GM12878 (cell line): ENCODE data around the gene HLA-DPB1. TPM values are rescaled to one million over a fixed set of nuclear protein-coding genes. Genes with fewer than 3 reads are reported as not detected.

Source experiments
- BCL3 ChIP-seq: IDR thresholded peaks from 2 replicates; pipeline ENCODE4 v1.6.1; 2011; ENCODE audit warnings: borderline replicate concordance, low read depth, mild to moderate bottlenecking, moderate library complexity, low read length; ENCODE audit not compliant: insufficient read depth, poor library complexity, severe bottlenecking
- CBX3 ChIP-seq: fragments of 200-600 bp; sonication (generic); IDR thresholded peaks from 2 replicates; pipeline ENCODE4 v1.6.1; 2016; ENCODE audit warnings: low read depth, borderline replicate concordance
- CHD4 ChIP-seq: fragments of 200-600 bp; sonication (generic); IDR thresholded peaks from 2 replicates; pipeline ENCODE4 v1.6.1; 2016; ENCODE audit warnings: mild to moderate bottlenecking
- E2F4 ChIP-seq: IDR thresholded peaks from 2 replicates; pipeline ENCODE4 v1.6.1; 2012; ENCODE audit warnings: low read depth, low read length, improper control_type of control experiment
- MEF2B ChIP-seq: fragments of 450-650 bp; IDR thresholded peaks from 2 replicates; pipeline ENCODE4 v1.6.1; 2018; ENCODE audit warnings: mild to moderate bottlenecking, moderate library complexity; ENCODE audit not compliant: partially characterized antibody, poor library complexity, severe bottlenecking
- MLLT1 ChIP-seq: fragments of 450-650 bp; IDR thresholded peaks from 2 replicates; pipeline ENCODE4 v1.6.1; 2016; ENCODE audit warnings: mild to moderate bottlenecking
- MXI1 ChIP-seq: fragments of 150-350 bp; IDR thresholded peaks from 2 replicates; pipeline ENCODE4 v1.6.1; 2011; ENCODE audit warnings: low read depth, mild to moderate bottlenecking, inconsistent platforms, low read length, improper control_type of control experiment
- NFIC ChIP-seq: IDR thresholded peaks from 2 replicates; pipeline ENCODE4 v1.6.1; 2012; ENCODE audit warnings: low read depth, mild to moderate bottlenecking, inconsistent platforms, low read length, moderate library complexity
- NR2C1 ChIP-seq: fragments of 450-650 bp; IDR thresholded peaks from 2 replicates; pipeline ENCODE4 v1.6.1; 2017; ENCODE audit warnings: antibody characterized with exemption, mild to moderate bottlenecking, moderate library complexity
- NR2F1 ChIP-seq: fragments of 450-650 bp; conservative IDR thresholded peaks from 2 replicates; pipeline ENCODE4 v1.6.1; 2017; ENCODE audit warnings: mild to moderate bottlenecking
- PAX5 ChIP-seq: IDR thresholded peaks from 2 replicates; pipeline ENCODE4 v1.6.1; 2011; ENCODE audit warnings: low read depth, low read length, borderline replicate concordance
- RUNX3 ChIP-seq: IDR thresholded peaks from 2 replicates; pipeline ENCODE4 v1.6.1; 2012; ENCODE audit warnings: low read length, inconsistent platforms
- SP1 ChIP-seq: IDR thresholded peaks from one replicate; pipeline ENCODE4 v1.6.1; 2011; ENCODE audit warnings: low read depth, low read length
- SPI1 ChIP-seq: IDR thresholded peaks from 2 replicates; pipeline ENCODE4 v1.6.1; 2011; ENCODE audit warnings: low read depth, mild to moderate bottlenecking, low read length, moderate library complexity, borderline replicate concordance; ENCODE audit not compliant: insufficient read depth
- TCF3 ChIP-seq: IDR thresholded peaks from 2 replicates; pipeline ENCODE4 v1.6.1; 2012; ENCODE audit warnings: low read depth, mild to moderate bottlenecking, low read length, borderline replicate concordance; ENCODE audit not compliant: insufficient read depth
- TCF7 ChIP-seq: IDR thresholded peaks from 2 replicates; pipeline ENCODE4 v1.6.1; 2014; ENCODE audit warnings: antibody characterized with exemption, borderline replicate concordance
- ZNF274 ChIP-seq: IDR thresholded peaks from one replicate; pipeline ENCODE4 v1.8.0; 2011; ENCODE audit not compliant: insufficient read length, insufficient read depth
- polyA plus RNA-seq, 11 experiments: library from polyadenylated mRNA; depleted of rRNA in 4 of 11; unstranded in 6 of 11; stranded (reverse) in 5 of 11; fragments of >200 nt; fragmentation: Nextera tagmentation in 4 of 11; fragmentation: Illumina TruSeq in 1 of 11; extraction: Ambion mirVana in 4 of 11; extraction: Trizol in 1 of 11; gene quantifications; 1 replicate in 1 of 11; 2 replicates in 10 of 11; pipeline versions ENCODE4 v1.2.1 to v1.2.3, GENCODE V29; 2011 to 2016; ENCODE audit warnings: inconsistent platforms in 2 of 11, missing spikeins in 2 of 11, low read depth in 1 of 11
- total RNA-seq, 4 experiments: library from RNA; depleted of rRNA in 3 of 4; stranded (reverse); fragments of >200 nt in 3 of 4; fragmentation: Illumina TruSeq in 1 of 4; extraction: Trizol in 1 of 4; gene quantifications; 2 replicates each; pipeline versions ENCODE4 v1.2.1 to v1.2.3, GENCODE V29; 2013 to 2021
- TF ChIP-seq, protein P1 (sequence below): fragments of 450-650 bp; IDR thresholded peaks from 2 replicates; pipeline ENCODE4 v1.6.1; 2016; ENCODE audit warnings: mild to moderate bottlenecking
- TF ChIP-seq, protein P2 (sequence below): fragments of 150-350 bp; IDR thresholded peaks from 2 replicates; pipeline ENCODE4 v1.6.1; 2014; ENCODE audit warnings: mild to moderate bottlenecking, low read depth, low read length
- TF ChIP-seq, protein P3 (sequence below): fragments of 450-650 bp; conservative IDR thresholded peaks from 2 replicates; pipeline ENCODE4 v1.6.1; 2017; ENCODE audit warnings: mild to moderate bottlenecking, moderate library complexity

The HLA-DPB1 gene
- total and polyA plus RNA-seq, 10 of the 15 experiments (the other 5 are each of a cell fraction or from before 2014, with no cell fraction given), result 101 to 675 (median 352) TPM

DNA sequence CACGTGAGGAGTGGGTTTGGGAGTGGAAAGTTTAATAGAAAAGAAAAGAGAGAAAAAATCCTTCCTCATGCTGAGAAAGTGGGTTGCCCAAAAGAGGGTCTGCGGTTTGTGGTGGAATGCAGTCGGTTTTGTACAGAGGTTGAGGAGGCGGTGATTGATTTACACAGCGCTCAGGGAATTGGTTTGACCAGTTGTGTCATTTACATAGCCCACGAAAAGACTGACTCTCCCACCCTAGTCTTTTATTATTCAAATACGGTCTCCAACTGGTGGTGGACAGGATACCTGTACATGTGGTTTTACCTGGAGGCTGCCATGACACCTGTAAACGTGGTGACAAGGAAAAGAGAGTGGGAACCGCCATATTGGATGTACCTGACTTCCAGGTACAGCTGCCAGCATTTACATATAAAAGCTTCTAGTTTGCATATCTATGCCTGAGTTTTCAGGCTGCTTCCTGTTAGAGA, 42.1 kb downstream of the HLA-DPB1 start (continued):
- TF ChIP-seq, protein P1, sequence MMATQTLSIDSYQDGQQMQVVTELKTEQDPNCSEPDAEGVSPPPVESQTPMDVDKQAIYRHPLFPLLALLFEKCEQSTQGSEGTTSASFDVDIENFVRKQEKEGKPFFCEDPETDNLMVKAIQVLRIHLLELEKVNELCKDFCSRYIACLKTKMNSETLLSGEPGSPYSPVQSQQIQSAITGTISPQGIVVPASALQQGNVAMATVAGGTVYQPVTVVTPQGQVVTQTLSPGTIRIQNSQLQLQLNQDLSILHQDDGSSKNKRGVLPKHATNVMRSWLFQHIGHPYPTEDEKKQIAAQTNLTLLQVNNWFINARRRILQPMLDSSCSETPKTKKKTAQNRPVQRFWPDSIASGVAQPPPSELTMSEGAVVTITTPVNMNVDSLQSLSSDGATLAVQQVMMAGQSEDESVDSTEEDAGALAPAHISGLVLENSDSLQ, result peak; percentile 64
- TF ChIP-seq CBX3, result no peak
- TF ChIP-seq MLLT1, result peak; percentile 85
- TF ChIP-seq, protein P2, sequence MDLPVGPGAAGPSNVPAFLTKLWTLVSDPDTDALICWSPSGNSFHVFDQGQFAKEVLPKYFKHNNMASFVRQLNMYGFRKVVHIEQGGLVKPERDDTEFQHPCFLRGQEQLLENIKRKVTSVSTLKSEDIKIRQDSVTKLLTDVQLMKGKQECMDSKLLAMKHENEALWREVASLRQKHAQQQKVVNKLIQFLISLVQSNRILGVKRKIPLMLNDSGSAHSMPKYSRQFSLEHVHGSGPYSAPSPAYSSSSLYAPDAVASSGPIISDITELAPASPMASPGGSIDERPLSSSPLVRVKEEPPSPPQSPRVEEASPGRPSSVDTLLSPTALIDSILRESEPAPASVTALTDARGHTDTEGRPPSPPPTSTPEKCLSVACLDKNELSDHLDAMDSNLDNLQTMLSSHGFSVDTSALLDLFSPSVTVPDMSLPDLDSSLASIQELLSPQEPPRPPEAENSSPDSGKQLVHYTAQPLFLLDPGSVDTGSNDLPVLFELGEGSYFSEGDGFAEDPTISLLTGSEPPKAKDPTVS, result no peak
- no peak for TF ChIP-seq NR2F1
- no peak for TF ChIP-seq MXI1
- no peak for TF ChIP-seq PAX5
- no peak for TF ChIP-seq ZNF274
- peak; percentile 85 for TF ChIP-seq RUNX3
- TF ChIP-seq TCF3, result no peak
- no peak for TF ChIP-seq CHD4
- no peak for TF ChIP-seq TCF7
- peak; percentile 66 for TF ChIP-seq MEF2B
- no peak for TF ChIP-seq E2F4
- TF ChIP-seq SP1, result no peak
- TF ChIP-seq BCL3, result no peak
- TF ChIP-seq, protein P3, sequence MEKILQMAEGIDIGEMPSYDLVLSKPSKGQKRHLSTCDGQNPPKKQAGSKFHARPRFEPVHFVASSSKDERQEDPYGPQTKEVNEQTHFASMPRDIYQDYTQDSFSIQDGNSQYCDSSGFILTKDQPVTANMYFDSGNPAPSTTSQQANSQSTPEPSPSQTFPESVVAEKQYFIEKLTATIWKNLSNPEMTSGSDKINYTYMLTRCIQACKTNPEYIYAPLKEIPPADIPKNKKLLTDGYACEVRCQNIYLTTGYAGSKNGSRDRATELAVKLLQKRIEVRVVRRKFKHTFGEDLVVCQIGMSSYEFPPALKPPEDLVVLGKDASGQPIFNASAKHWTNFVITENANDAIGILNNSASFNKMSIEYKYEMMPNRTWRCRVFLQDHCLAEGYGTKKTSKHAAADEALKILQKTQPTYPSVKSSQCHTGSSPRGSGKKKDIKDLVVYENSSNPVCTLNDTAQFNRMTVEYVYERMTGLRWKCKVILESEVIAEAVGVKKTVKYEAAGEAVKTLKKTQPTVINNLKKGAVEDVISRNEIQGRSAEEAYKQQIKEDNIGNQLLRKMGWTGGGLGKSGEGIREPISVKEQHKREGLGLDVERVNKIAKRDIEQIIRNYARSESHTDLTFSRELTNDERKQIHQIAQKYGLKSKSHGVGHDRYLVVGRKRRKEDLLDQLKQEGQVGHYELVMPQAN, result no peak
- no peak for TF ChIP-seq NFIC
- TF ChIP-seq NR2C1, result no peak
- TF ChIP-seq SPI1, result no peak
